CD14-positive monocyte (primary cell): ENCODE results near the gene SYNE1. TPM values are rescaled to one million over a fixed set of nuclear protein-coding genes. Genes with fewer than 3 reads are reported as not detected.

Experiments
- DNase-seq, 3 donors: peaks; one replicate each; pipeline ENCODE4 v3.0.0-alpha.2; 2011 to 2022
- H2AFZ ChIP-seq: 2 replicates; pipeline ENCODE4 v1.6.0; 2012; ENCODE audit warnings: mild to moderate bottlenecking, low read depth, low read length, inconsistent platforms; ENCODE audit not compliant: insufficient read depth, poor library complexity, severe bottlenecking
- H3K27ac ChIP-seq, 2 donors: 1 replicate in 1 of 2; 2 replicates in 1 of 2; pipeline ENCODE4 v1.5.1; 2012 to 2013; ENCODE audit warnings: low read length in 2 of 2, control low read depth in 1 of 2, inconsistent platforms in 1 of 2, low read depth in 1 of 2, mild to moderate bottlenecking in 1 of 2
- H3K27me3 ChIP-seq, 2 donors: one replicate each; pipeline versions ENCODE4 v1.6.0 to v1.6.1; 2011 to 2013; ENCODE audit warnings: low read length in 2 of 2; ENCODE audit not compliant: control insufficient read depth in 2 of 2, insufficient read depth in 2 of 2
- H3K36me3 ChIP-seq, 2 donors: replicated peaks in 1 of 2; 1 replicate in 1 of 2; 2 replicates in 1 of 2; pipeline versions ENCODE4 v1.5.1 to v1.6.1; 2012 to 2013; ENCODE audit warnings: low read length in 2 of 2, control low read depth in 1 of 2, inconsistent platforms in 1 of 2, mild to moderate bottlenecking in 1 of 2; ENCODE audit not compliant: insufficient read depth in 2 of 2, control insufficient read depth in 1 of 2
- H3K4me1 ChIP-seq, 2 donors: 1 replicate in 1 of 2; 2 replicates in 1 of 2; pipeline versions ENCODE4 v1.5.1 to v1.6.1; 2012 to 2013; ENCODE audit warnings: low read length in 2 of 2, control low read depth in 1 of 2, inconsistent platforms in 1 of 2, mild to moderate bottlenecking in 1 of 2, moderate library complexity in 1 of 2; ENCODE audit not compliant: insufficient read depth in 2 of 2, control insufficient read depth in 1 of 2
- H3K4me2 ChIP-seq: replicated peaks from 2 replicates; pipeline ENCODE3; 2012; ENCODE audit warnings: low read length, moderate library complexity, mild to moderate bottlenecking; ENCODE audit not compliant: poor library complexity, severe bottlenecking; ENCODE audit errors: extremely low read depth
- H3K4me3 ChIP-seq, 3 experiments: fragments of 200-600 bp in 1 of 3; sonication (generic) in 1 of 3; replicated peaks in 1 of 3; 1 replicate in 2 of 3; 2 replicates in 1 of 3; pipeline ENCODE4 v1.5.1; 2011 to 2013; ENCODE audit warnings: low read length in 3 of 3, mild to moderate bottlenecking in 3 of 3, control low read depth in 2 of 3, low read depth in 2 of 3, inconsistent platforms in 1 of 3, moderate library complexity in 1 of 3
- H3K79me2 ChIP-seq: 2 replicates; pipeline ENCODE4 v1.6.0; 2012; ENCODE audit warnings: mild to moderate bottlenecking, control low read depth, inconsistent platforms, low read length, moderate library complexity; ENCODE audit not compliant: insufficient read depth
- H3K9ac ChIP-seq: 2 replicates; pipeline ENCODE4 v1.6.0; 2017; ENCODE audit warnings: low read length, mild to moderate bottlenecking; ENCODE audit not compliant: insufficient read depth, poor library complexity, severe bottlenecking
- H3K9me3 ChIP-seq, 2 donors: replicated peaks in 1 of 2; 1 replicate in 1 of 2; 2 replicates in 1 of 2; pipeline versions ENCODE4 v1.5.1 to v1.6.1; 2012 to 2013; ENCODE audit warnings: low read length in 2 of 2, control low read depth in 1 of 2; ENCODE audit not compliant: control insufficient read depth in 1 of 2, insufficient read depth in 1 of 2
- H4K20me1 ChIP-seq: 2 replicates; pipeline ENCODE4 v1.6.0; 2012; ENCODE audit warnings: mild to moderate bottlenecking, low read length, control low read depth, moderate library complexity; ENCODE audit not compliant: insufficient read depth
- H3K27ac Mint-ChIP-seq, 7 donors: one replicate each; pipeline ENCODE4 v1.8.0; 2020; ENCODE audit warnings: mild to moderate bottlenecking in 7 of 7, mixed read lengths in 7 of 7, moderate library complexity in 6 of 7, inconsistent platforms in 2 of 7
- H3K27me3 Mint-ChIP-seq, 3 donors: one replicate each; pipeline ENCODE4 v1.8.0; 2021 to 2022; ENCODE audit warnings: low read depth in 3 of 3, mild to moderate bottlenecking in 3 of 3, mixed read lengths in 3 of 3, moderate library complexity in 3 of 3, inconsistent platforms in 1 of 3
- H3K36me3 Mint-ChIP-seq, 2 donors: one replicate each; pipeline ENCODE4 v1.8.0; 2020; ENCODE audit warnings: mixed read lengths in 2 of 2, inconsistent platforms in 1 of 2, mild to moderate bottlenecking in 1 of 2
- H3K4me1 Mint-ChIP-seq: one replicate; pipeline ENCODE4 v1.8.0; 2020; ENCODE audit warnings: mild to moderate bottlenecking, mixed read lengths
- H3K4me3 Mint-ChIP-seq, 2 donors: one replicate each; pipeline ENCODE4 v1.8.0; 2020; ENCODE audit warnings: mild to moderate bottlenecking in 2 of 2, mixed read lengths in 2 of 2, moderate library complexity in 1 of 2
- H3K9me3 Mint-ChIP-seq, 7 donors: one replicate each; pipeline ENCODE4 v1.8.0; 2020 to 2022; ENCODE audit warnings: mixed read lengths in 7 of 7, mild to moderate bottlenecking in 6 of 7, moderate library complexity in 6 of 7, inconsistent platforms in 2 of 7
- CTCF ChIP-seq: fragments of 200-600 bp; IDR thresholded peaks from one replicate; pipeline ENCODE4 v1.8.0; 2022; ENCODE audit warnings: antibody characterized with exemption, mild to moderate bottlenecking
- WGBS: methylation state at CpG from one replicate; pipeline ENCODE4 v1.1.5; 2013; ENCODE audit warnings: missing lambda C conversion rate; ENCODE audit not compliant: insufficient coverage; 5-methylcytosine and 5-hydroxymethylcytosine counted together
- intact Hi-C, 2 donors: fragments of 100-400 bp; cut with micrococcal nuclease; formaldehyde crosslinking; loops; one replicate each; pipeline versions ENCODE4 v1.15.0 to v1.15.1; 2023
- polyA plus RNA-seq, 3 donors: library from polyadenylated mRNA; depleted of rRNA in 1 of 3; unstranded in 2 of 3; stranded (reverse) in 1 of 3; fragments of 300-500 nt in 2 of 3; fragments of >200 nt in 1 of 3; fragmentation: Illumina TruSeq in 2 of 3; gene quantifications; 1 replicate in 2 of 3; 2 replicates in 1 of 3; pipeline ENCODE4 v1.2.3, GENCODE V29; 2012 to 2021

Gene SYNE1
- polyA plus RNA-seq, 3 donors = 3.7 to 24.5 (median 8.1) TPM

GRCh38 chr6:152257581-152257980 lies 379.6 kb downstream of the SYNE1 start:
- H3K4me3 ChIP-seq = no peak overlapping the region
- no peaks in the 10 kb centered on the region for H3K79me2 ChIP-seq
- H3K4me2 ChIP-seq = no peak overlapping the region
- H3K27ac ChIP-seq = no peak overlapping the region
- Mint-ChIP-seq H3K4me3 (no peak overlapping the region), H3K27me3 (peaks cover 0 to 2% (median 0%) of the 10 kb centered on the region in 3 donors), H3K27ac (no peak overlapping the region), H3K9me3 (peaks cover 0 to 7% (median 3%) of the 10 kb centered on the region in 7 donors), H3K36me3 (peaks cover 71 to 80% of the 10 kb centered on the region in 2 donors), H3K4me1 (no peaks in the 10 kb centered on the region)
- no peak overlapping the region for H3K9ac ChIP-seq
- no peak overlapping the region for H2AFZ ChIP-seq
- no peaks in the 10 kb centered on the region for H3K27me3 ChIP-seq
- H3K36me3 ChIP-seq = peaks cover 44 to 70% of the 10 kb centered on the region in 2 donors
- no peak for DNase-seq
- no peaks in the 10 kb centered on the region for H3K4me1 ChIP-seq
- TF ChIP-seq CTCF = no peak
- H3K9me3 ChIP-seq = peaks cover 0 to 3% of the 10 kb centered on the region in 2 donors
- no peaks in the 10 kb centered on the region for H4K20me1 ChIP-seq
- intact Hi-C loops = no loop called here

DNA sequence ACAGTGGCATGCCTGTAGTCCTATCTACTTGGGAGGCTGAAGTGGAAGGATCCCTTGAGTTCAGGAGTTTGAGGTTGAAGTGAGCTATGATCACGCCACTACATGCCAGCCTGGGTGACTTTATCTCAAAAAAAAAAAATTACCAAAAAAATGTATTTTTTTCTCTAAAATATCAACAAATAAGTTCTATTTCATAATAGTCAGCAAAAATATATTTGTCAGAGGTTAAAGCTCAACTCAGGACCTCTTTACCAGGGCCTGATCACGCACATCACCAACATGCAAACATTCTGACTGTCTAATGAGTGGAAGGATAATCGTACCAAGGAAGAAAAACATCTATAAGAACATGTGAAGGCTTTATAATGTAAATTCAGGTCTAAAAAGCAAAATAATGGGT lies 387.0 kb downstream of the SYNE1 start:
- H3K27ac ChIP-seq = no peak overlapping the region
- no CpG with 5 or more reads among the region's 3 CpGs for WGBS
- H3K27me3 ChIP-seq = no peaks in the 10 kb centered on the region
- Mint-ChIP-seq H3K9me3 (peaks cover 0 to 2% (median 0%) of the 10 kb centered on the region in 7 donors), H3K27ac (no peak overlapping the region), H3K27me3 (no peaks in the 10 kb centered on the region), H3K4me1 (no peaks in the 10 kb centered on the region), H3K36me3 (peaks cover 48 to 61% of the 10 kb centered on the region in 2 donors), H3K4me3 (no peak overlapping the region)
- TF ChIP-seq CTCF = no peak
- no peak overlapping the region for H3K4me2 ChIP-seq
- H3K4me1 ChIP-seq = no peaks in the 10 kb centered on the region
- peaks cover 34 to 67% of the 10 kb centered on the region in 2 donors for H3K36me3 ChIP-seq
- H3K9ac ChIP-seq = no peak overlapping the region
- H3K4me3 ChIP-seq = no peak overlapping the region
- no peak for DNase-seq
- H2AFZ ChIP-seq = no peak overlapping the region
- no peaks in the 10 kb centered on the region for H3K9me3 ChIP-seq
- no peaks in the 10 kb centered on the region for H4K20me1 ChIP-seq
- H3K79me2 ChIP-seq = no peaks in the 10 kb centered on the region
- intact Hi-C loops = no loop called here
